Natural killer cell (primary cell): Measurements from ENCODE around the gene ACTL10. TPM values are rescaled to one million over a fixed set of nuclear protein-coding genes. Genes with fewer than 3 reads are reported as not detected.
A peak's percentile ranks its signal among the peaks of the same experiment; 100 is the strongest.

Experiments
- ATAC-seq, 3 donors: fragments of 150-1000 bp in 2 of 3; fragments of 200-7000 bp in 1 of 3; cut with Tn5 transposase; 1 replicate in 1 of 3; 2 replicates in 2 of 3; pipeline ENCODE4 v1.10.0; 2021; ENCODE audit warnings: mild to moderate bottlenecking in 2 of 3, moderate library complexity in 2 of 3
- DNase-seq, 2 donors: peaks; one replicate each; pipeline versions ENCODE4 v3.0.0 to v3.0.0-alpha.2; 2013 to 2021; ENCODE audit warnings: mixed read lengths in 1 of 2
- H3K27ac ChIP-seq: one replicate; pipeline ENCODE4 v1.5.1; 2013; ENCODE audit warnings: mild to moderate bottlenecking, low read length
- H3K27me3 ChIP-seq: one replicate; pipeline ENCODE4 v1.6.1; 2013; ENCODE audit warnings: low read length; ENCODE audit not compliant: control insufficient read depth, insufficient read depth
- H3K36me3 ChIP-seq: one replicate; pipeline ENCODE4 v1.6.1; 2013; ENCODE audit warnings: low read length; ENCODE audit not compliant: control insufficient read depth, insufficient read depth
- H3K4me1 ChIP-seq: one replicate; pipeline ENCODE4 v1.6.1; 2013; ENCODE audit warnings: low read length; ENCODE audit not compliant: control insufficient read depth, insufficient read depth
- H3K4me3 ChIP-seq: one replicate; pipeline ENCODE4 v1.5.1; 2013; ENCODE audit warnings: low read length
- H3K9me3 ChIP-seq: one replicate; pipeline ENCODE4 v1.6.1; 2013; ENCODE audit warnings: low read length; ENCODE audit not compliant: control insufficient read depth, insufficient read depth
- H3K27ac Mint-ChIP-seq, 2 donors: one replicate each; pipeline ENCODE4 v1.8.0; 2022; ENCODE audit warnings: mild to moderate bottlenecking in 2 of 2, mixed read lengths in 2 of 2, moderate library complexity in 1 of 2
- H3K27me3 Mint-ChIP-seq, 2 donors: one replicate each; pipeline ENCODE4 v1.8.0; 2022; ENCODE audit warnings: low read depth in 2 of 2, mixed read lengths in 2 of 2
- H3K36me3 Mint-ChIP-seq: one replicate; pipeline ENCODE4 v1.8.0; 2022; ENCODE audit warnings: mixed read lengths
- H3K4me1 Mint-ChIP-seq, 2 donors: one replicate each; pipeline ENCODE4 v1.8.0; 2022; ENCODE audit warnings: mixed read lengths in 2 of 2
- H3K4me3 Mint-ChIP-seq: one replicate; pipeline ENCODE4 v1.8.0; 2022; ENCODE audit warnings: mild to moderate bottlenecking, moderate library complexity, mixed read lengths
- H3K9me3 Mint-ChIP-seq, 2 donors: one replicate each; pipeline ENCODE4 v1.8.0; 2022; ENCODE audit warnings: mixed read lengths in 2 of 2
- WGBS: methylation state at CpG from one replicate; pipeline ENCODE4 v1.1.7; 2013; ENCODE audit warnings: missing lambda C conversion rate; ENCODE audit not compliant: insufficient coverage; 5-methylcytosine and 5-hydroxymethylcytosine counted together
- intact Hi-C: fragments of 100-400 bp; cut with micrococcal nuclease; formaldehyde crosslinking; loops from one replicate; pipeline ENCODE4 v1.14.2; 2022
- total RNA-seq, 4 donors: library from RNA; stranded (reverse); fragments of 120-200 nt in 1 of 4; gene quantifications; one replicate each; pipeline versions ENCODE4 v1.2.3 to v1.2.4, GENCODE V29; 2013 to 2022
- TF ChIP-seq, protein P1 (sequence below): fragments of 200-600 bp; IDR thresholded peaks from one replicate; pipeline ENCODE4 v1.8.0; 2022; ENCODE audit warnings: antibody characterized with exemption

Gene ACTL10
- 1 to 10 TPM in 2 of 3 donors, under 1 TPM in 1; 0.80 to 2.2 (median 1.1) TPM for total RNA-seq
- 3.3 TPM for total RNA-seq (2013)

DNA sequence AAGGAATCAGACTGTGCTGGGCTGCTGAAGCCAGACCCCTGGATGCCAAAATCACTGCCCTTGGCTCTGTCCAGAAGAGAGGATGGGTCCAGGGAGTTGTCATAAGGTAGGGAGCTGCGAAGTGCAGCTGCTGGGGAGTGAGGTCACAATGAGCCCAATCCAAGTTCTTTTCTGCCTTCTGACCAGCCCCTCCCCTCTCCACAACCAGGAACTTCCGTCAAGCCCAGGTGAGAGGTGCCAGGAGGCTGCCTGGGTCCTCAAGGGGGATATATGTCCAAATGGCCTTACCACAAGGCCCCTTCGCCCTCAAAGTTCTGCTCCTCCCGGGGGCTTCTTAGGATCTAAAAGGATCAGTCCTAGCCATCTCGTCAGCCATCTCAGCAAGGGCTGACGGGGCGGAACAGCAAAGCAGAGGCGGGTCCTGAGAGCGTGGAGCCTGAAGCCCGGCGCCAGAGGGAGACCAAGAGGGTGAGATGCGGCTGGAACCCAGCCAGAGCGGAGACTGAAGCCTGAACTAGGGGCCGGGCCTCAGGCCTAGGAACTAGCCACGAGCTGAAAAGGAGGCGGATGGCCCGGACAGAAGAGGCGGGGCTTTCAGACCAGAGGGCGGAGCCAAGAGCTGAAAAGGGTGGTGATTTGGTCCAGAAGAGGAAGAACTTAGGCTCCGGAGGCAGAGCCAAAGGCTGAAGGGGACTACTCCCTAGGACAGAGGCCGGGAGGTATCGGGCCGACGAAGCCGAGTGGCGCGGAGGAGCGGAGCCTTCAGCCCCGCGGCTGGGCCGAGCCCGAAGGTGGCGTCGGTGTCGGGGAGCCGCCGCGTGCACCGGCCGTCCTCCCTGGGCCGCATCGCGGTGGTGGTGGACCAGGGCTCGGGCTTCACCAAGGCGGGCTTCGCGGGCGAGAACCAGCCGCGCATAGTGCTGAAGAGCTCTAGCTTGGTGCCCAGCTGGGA is at the start of gene ACTL10:
TSS of gene ACTL10 (plus strand) at position 651 of the 952 bp plus-strand sequence. CDS start 555 bp downstream, outside the sequence.
- Mint-ChIP-seq H3K27me3 (no peaks in the 10 kb centered on the region), H3K9me3 (no peaks in the 10 kb centered on the region), H3K4me1 (peaks cover 26 to 44% of the 10 kb centered on the region in 2 donors), H3K36me3 (no peaks in the 10 kb centered on the region), H3K4me3 (peak within 1 kb of the TSS; percentile 97), H3K27ac (peak within 1 kb of the TSS; percentile 89 to 96)
- Histone ChIP-seq H3K4me1 (peaks cover 51% of the 10 kb centered on the region), H3K36me3 (no peaks in the 10 kb centered on the region), H3K27ac (peak within 1 kb of the TSS; percentile 53), H3K4me3 (peak within 1 kb of the TSS; percentile 58), H3K27me3 (no peaks in the 10 kb centered on the region), H3K9me3 (no peaks in the 10 kb centered on the region)
- DNase-seq (peak; percentile 82 to 89), ATAC-seq (peak; percentile 65 to 84 (median 67))
- WGBS, result 8% methylated on average over 50 of the region's 50 CpGs
- TF ChIP-seq, protein P1, sequence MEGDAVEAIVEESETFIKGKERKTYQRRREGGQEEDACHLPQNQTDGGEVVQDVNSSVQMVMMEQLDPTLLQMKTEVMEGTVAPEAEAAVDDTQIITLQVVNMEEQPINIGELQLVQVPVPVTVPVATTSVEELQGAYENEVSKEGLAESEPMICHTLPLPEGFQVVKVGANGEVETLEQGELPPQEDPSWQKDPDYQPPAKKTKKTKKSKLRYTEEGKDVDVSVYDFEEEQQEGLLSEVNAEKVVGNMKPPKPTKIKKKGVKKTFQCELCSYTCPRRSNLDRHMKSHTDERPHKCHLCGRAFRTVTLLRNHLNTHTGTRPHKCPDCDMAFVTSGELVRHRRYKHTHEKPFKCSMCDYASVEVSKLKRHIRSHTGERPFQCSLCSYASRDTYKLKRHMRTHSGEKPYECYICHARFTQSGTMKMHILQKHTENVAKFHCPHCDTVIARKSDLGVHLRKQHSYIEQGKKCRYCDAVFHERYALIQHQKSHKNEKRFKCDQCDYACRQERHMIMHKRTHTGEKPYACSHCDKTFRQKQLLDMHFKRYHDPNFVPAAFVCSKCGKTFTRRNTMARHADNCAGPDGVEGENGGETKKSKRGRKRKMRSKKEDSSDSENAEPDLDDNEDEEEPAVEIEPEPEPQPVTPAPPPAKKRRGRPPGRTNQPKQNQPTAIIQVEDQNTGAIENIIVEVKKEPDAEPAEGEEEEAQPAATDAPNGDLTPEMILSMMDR, result no peak
- intact Hi-C loops, result loop anchor here (2.0 kb wide), 1 partner anchor 20 kb away; the partner anchor contains the start of gene E2F1

DNA sequence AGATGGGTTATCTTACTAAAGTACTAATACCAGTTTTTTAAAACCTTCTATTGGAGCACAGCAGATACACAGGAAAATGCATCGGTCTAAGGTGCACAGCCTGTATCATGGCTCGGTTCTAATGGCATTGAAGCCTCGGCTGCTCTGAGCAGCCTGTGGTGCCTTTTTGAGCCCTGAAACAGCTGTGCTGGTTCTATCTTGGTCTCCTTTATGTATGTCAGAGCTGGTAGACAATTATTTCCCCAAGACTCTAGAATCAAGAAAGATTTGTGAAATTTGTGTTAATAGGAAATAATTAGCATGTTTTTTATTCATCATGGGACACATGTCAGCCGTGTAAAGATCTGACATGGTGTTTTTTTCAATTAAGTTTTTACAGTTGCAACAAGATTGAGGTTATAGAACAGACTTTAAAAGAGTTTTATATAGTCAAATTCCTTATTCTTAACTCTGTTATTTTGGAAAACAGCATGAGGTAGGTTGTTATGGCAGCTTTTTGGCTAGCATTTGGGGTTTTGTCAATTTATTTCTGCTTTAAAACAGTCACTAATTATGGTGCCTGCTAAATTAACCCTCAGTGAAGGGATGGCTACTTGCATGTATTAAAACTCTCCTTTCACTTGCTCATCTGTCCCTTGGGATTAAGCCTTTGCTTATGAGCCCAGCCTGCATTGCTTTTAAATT is 44.9 kb upstream of the ACTL10 start:
- Mint-ChIP-seq H3K9me3 (no peaks in the 10 kb centered on the region), H3K4me3 (no peak overlapping the region), H3K4me1 (peaks cover 20 to 27% of the 10 kb centered on the region in 2 donors), H3K27me3 (no peaks in the 10 kb centered on the region), H3K36me3 (no peaks in the 10 kb centered on the region), H3K27ac (no peak overlapping the region)
- intact Hi-C loops, result no loop called here
- DNase-seq (no peak), ATAC-seq (no peak)
- Histone ChIP-seq H3K4me3 (no peak overlapping the region), H3K4me1 (peaks cover 13% of the 10 kb centered on the region), H3K36me3 (peaks cover 7% of the 10 kb centered on the region), H3K27me3 (no peaks in the 10 kb centered on the region), H3K9me3 (no peaks in the 10 kb centered on the region), H3K27ac (no peak overlapping the region)
- TF ChIP-seq, protein P1, result no peak
- WGBS, result 94% methylated on average over 4 of the region's 4 CpGs

DNA sequence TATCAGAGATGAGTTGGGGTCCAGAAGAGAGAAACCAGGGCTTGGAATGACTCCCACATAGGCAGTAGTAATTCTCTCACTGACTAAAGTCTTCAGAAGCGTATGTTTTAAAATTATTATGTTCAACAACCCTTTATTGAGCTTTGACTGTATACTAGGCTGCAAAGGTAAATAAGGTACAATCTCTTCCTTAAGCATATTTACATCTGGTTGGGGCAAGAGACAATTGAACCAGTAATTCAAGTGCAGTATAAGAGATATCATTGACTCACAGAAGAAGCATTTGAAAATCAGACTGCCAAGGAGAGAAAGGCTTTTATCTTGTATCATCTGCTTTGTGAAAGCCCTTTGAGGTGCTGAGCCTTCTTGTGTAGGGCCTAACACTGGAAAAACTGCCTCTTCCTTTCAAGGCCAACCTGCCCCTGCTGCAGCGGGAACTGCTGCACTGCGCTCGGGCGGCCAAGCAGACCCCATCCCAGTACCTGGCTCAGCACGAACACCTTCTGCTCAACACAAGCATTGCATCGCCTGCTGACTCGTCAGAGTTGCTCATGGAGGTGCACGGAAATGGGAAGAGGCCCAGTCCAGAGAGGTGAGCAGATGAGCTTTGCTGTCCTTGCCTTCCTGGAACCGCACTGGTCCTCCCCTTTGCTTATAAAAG is 43.9 kb upstream of the ACTL10 start:
- H3K9me3 ChIP-seq, result no peaks in the 10 kb centered on the region
- Mint-ChIP-seq H3K4me1 (peaks cover 20 to 27% of the 10 kb centered on the region in 2 donors), H3K27ac (no peak overlapping the region), H3K9me3 (no peaks in the 10 kb centered on the region), H3K27me3 (no peaks in the 10 kb centered on the region), H3K4me3 (no peak overlapping the region), H3K36me3 (no peaks in the 10 kb centered on the region)
- WGBS, result 97% methylated on average over 9 of the region's 10 CpGs
- DNase-seq (no peak), ATAC-seq (no peak)
- TF ChIP-seq, protein P1, result no peak
- no peak overlapping the region for H3K27ac ChIP-seq
- H3K36me3 ChIP-seq, result peaks cover 7% of the 10 kb centered on the region
- no peaks in the 10 kb centered on the region for H3K27me3 ChIP-seq
- no peak overlapping the region for H3K4me3 ChIP-seq
- intact Hi-C loops, result no loop called here
- peaks cover 13% of the 10 kb centered on the region for H3K4me1 ChIP-seq
